SU-DHL-6 (cell line): Measurements from ENCODE around the gene MUC5AC.

Source experiments
- EZH2phosphoT487 ChIP-seq: fragments of 200-600 bp; sonication (generic), shearing (Covaris generic); conservative IDR thresholded peaks from 2 replicates; pipeline ENCODE4 v1.6.1; 2018; ENCODE audit warnings: mild to moderate bottlenecking, antibody characterized with exemption, low read length, moderate library complexity, mixed read lengths
- TF ChIP-seq, protein P1 (sequence below): fragments of 200-600 bp; sonication (generic); IDR thresholded peaks from one replicate; pipeline ENCODE4 v1.5.1; 2017; ENCODE audit warnings: antibody characterized with exemption, mild to moderate bottlenecking, low read length, moderate library complexity; ENCODE audit not compliant: insufficient read depth, poor library complexity, severe bottlenecking

GRCh38 chr11:1167751-1168231 is 10.0 kb downstream of the MUC5AC start:
- TF ChIP-seq, protein P1, sequence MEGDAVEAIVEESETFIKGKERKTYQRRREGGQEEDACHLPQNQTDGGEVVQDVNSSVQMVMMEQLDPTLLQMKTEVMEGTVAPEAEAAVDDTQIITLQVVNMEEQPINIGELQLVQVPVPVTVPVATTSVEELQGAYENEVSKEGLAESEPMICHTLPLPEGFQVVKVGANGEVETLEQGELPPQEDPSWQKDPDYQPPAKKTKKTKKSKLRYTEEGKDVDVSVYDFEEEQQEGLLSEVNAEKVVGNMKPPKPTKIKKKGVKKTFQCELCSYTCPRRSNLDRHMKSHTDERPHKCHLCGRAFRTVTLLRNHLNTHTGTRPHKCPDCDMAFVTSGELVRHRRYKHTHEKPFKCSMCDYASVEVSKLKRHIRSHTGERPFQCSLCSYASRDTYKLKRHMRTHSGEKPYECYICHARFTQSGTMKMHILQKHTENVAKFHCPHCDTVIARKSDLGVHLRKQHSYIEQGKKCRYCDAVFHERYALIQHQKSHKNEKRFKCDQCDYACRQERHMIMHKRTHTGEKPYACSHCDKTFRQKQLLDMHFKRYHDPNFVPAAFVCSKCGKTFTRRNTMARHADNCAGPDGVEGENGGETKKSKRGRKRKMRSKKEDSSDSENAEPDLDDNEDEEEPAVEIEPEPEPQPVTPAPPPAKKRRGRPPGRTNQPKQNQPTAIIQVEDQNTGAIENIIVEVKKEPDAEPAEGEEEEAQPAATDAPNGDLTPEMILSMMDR = no peak
- no peak for TF ChIP-seq EZH2phosphoT487
